Measurements from ENCODE around the gene SEPTIN7. TPM values are rescaled to one million over a fixed set of nuclear protein-coding genes. Genes with fewer than 3 reads are reported as not detected.

The SEPTIN7 gene
- total RNA-seq, 1 donor from 2014 or later: 361 TPM

DNA sequence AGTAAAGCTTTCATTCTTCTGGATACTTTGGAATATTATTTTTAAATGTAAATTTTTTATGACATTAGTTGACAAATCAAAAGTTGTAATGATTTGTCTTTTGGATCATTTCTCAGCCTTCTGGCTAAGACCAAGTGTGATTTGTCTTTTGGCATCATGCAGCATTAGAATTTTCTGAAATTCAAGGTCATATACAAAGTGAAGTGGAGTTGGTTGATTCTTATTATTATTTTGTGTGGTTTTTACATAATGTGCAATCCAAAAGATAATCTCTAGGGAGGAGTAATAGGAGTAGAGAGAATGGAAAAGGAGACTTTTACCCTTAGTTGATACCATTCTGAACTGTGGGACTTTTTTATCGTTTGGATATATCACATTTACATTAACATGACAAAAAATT is 24.2 kb upstream of the SEPTIN7 start:
- no peak for TF ChIP-seq CTCF (IDR thresholded peaks at IDR 0.05; ENCODE audit: unreplicated experiment)
- no peaks in the 10 kb centered on the region for H3K27me3 Mint-ChIP-seq (ENCODE audit: unreplicated experiment)
- no peaks in the 10 kb centered on the region for H3K36me3 Mint-ChIP-seq (ENCODE audit: low read depth, unreplicated experiment)
- no peak overlapping the region for H3K4me3 Mint-ChIP-seq (ENCODE audit: unreplicated experiment)
- no peaks in the 10 kb centered on the region for H3K9me3 Mint-ChIP-seq (ENCODE audit: unreplicated experiment)
- DNase-seq (ENCODE audit: low spot score): no peak
- no peak overlapping the region for H3K27ac Mint-ChIP-seq (ENCODE audit: unreplicated experiment)
- H3K4me1 Mint-ChIP-seq (ENCODE audit: unreplicated experiment): peaks cover under 1% of the 10 kb centered on the region

DNA sequence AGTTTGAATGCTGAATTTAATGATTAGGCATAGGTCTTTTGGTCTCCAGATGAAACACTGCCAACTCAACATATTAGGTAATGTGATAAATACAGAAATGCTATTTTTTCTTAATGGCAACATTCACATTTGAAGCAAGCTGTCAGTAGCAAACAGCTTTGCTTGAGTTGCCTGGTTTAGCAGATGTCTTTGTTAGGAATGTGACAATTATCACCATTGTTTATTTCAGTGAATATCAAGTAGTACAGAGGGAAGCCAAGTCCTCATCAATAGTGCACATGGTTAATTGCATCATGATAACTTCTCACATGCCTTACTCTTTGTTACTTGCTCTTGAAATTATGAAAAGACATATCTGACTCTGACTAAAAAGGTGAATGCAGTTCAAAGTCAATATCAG is 23.7 kb upstream of the SEPTIN7 start:
- Mint-ChIP-seq H3K4me1 (ENCODE audit: unreplicated experiment) (peaks cover 4% of the 10 kb centered on the region), H3K4me3 (ENCODE audit: unreplicated experiment) (no peak overlapping the region), H3K36me3 (ENCODE audit: low read depth, unreplicated experiment) (no peaks in the 10 kb centered on the region), H3K27ac (ENCODE audit: unreplicated experiment) (no peak overlapping the region), H3K27me3 (ENCODE audit: unreplicated experiment) (no peaks in the 10 kb centered on the region), H3K9me3 (ENCODE audit: unreplicated experiment) (no peaks in the 10 kb centered on the region)
- DNase-seq (ENCODE audit: low spot score): no peak
- no peak for TF ChIP-seq CTCF (IDR thresholded peaks at IDR 0.05; ENCODE audit: unreplicated experiment)

DNA sequence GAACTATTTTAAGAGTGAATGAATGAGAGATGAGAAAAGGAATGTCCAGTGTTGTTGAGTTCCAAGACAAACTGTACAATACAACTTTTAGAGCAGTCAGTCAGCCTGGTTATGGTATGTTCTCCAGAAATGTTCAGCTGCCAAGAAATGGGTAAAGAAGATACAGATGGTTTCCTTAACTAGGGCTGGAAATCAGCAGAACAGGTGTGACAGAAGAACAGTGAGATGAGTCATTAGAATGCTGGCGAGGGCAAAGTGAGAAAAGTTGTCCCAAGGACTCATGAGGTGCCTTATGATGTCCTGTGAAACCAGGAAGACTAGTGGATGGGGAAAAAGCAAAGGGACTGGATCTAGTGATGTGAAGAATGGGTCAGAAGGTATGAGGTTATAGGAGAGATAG is 20.8 kb upstream of the SEPTIN7 start:
- Mint-ChIP-seq H3K36me3 (ENCODE audit: low read depth, unreplicated experiment) (no peaks in the 10 kb centered on the region), H3K27ac (ENCODE audit: unreplicated experiment) (no peak overlapping the region), H3K9me3 (ENCODE audit: unreplicated experiment) (no peaks in the 10 kb centered on the region), H3K4me3 (ENCODE audit: unreplicated experiment) (no peak overlapping the region), H3K4me1 (ENCODE audit: unreplicated experiment) (peaks cover 4% of the 10 kb centered on the region), H3K27me3 (ENCODE audit: unreplicated experiment) (no peaks in the 10 kb centered on the region)
- no peak for TF ChIP-seq CTCF (IDR thresholded peaks at IDR 0.05; ENCODE audit: unreplicated experiment)
- no peak for DNase-seq (ENCODE audit: low spot score)

DNA sequence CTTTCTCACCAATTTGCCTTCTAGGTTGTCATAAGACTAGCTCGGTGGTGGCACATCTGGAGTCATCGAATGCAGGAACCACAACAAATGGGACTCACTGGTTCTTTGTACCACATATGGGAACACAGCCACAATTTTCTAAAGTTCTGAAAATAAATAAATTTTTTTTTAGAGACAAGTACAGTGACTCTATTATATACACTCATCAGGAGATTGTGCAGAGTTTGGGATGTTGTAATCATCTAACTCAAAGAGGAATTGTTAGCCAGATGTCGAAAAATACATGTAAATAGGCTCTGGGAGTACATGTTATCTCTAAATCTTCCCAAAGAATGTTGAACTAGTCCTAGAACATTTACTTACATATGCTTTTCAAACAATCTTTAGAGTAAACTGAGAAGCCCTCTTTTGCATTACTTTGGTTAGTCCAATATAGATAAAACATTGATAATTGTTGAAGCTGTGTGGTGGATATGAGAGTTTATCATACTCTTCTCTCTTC is 19.6 kb upstream of the SEPTIN7 start:
- DNase-seq (ENCODE audit: low spot score): no peak
- Mint-ChIP-seq H3K4me3 (ENCODE audit: unreplicated experiment) (no peak overlapping the region), H3K27me3 (ENCODE audit: unreplicated experiment) (no peaks in the 10 kb centered on the region), H3K4me1 (ENCODE audit: unreplicated experiment) (peaks cover 4% of the 10 kb centered on the region), H3K27ac (ENCODE audit: unreplicated experiment) (no peak overlapping the region), H3K9me3 (ENCODE audit: unreplicated experiment) (no peaks in the 10 kb centered on the region), H3K36me3 (ENCODE audit: low read depth, unreplicated experiment) (no peaks in the 10 kb centered on the region)
- TF ChIP-seq CTCF (IDR thresholded peaks at IDR 0.05; ENCODE audit: unreplicated experiment): no peak

DNA sequence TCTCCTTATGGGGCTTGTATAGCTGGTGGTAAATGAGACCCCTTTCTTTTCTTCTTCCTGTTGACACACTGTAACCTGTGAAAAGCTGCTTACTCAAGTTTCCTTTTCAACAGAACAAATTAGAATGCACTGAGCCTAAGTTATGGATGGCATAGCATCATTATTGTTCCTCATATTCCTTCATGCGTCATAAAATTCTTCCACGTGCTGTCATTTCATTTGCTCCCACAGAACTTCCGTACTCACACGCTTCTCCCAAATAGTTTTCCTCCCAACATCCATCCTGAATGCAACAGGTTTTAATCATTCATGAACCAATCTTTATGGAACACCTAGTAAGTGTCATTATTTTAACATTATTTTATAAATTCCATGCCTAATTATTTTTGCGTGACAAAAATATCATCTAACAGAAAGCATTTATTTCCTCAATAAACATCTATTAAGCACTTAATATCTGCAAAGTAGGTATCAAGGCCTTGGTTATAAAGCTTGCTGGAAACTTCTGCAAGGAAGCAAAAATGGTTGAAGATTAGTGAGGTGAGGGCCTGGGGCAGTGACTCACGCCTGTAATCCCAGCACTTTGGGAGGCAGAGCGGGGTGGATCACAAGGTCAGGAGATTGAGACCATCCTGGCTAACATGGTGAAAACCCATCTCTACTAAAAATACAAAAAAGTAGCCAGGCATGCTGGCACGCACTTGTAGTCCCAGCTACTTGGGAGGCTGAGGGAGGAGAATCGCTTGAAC is 18.9 kb upstream of the SEPTIN7 start:
- Mint-ChIP-seq H3K36me3 (ENCODE audit: low read depth, unreplicated experiment) (no peaks in the 10 kb centered on the region), H3K4me3 (ENCODE audit: unreplicated experiment) (no peak overlapping the region), H3K4me1 (ENCODE audit: unreplicated experiment) (peaks cover 4% of the 10 kb centered on the region), H3K9me3 (ENCODE audit: unreplicated experiment) (no peaks in the 10 kb centered on the region), H3K27me3 (ENCODE audit: unreplicated experiment) (no peaks in the 10 kb centered on the region), H3K27ac (ENCODE audit: unreplicated experiment) (no peak overlapping the region)
- DNase-seq (ENCODE audit: low spot score): no peak
- TF ChIP-seq CTCF (IDR thresholded peaks at IDR 0.05; ENCODE audit: unreplicated experiment): no peak
